ENCODE results near the gene COL12A1.

DNA sequence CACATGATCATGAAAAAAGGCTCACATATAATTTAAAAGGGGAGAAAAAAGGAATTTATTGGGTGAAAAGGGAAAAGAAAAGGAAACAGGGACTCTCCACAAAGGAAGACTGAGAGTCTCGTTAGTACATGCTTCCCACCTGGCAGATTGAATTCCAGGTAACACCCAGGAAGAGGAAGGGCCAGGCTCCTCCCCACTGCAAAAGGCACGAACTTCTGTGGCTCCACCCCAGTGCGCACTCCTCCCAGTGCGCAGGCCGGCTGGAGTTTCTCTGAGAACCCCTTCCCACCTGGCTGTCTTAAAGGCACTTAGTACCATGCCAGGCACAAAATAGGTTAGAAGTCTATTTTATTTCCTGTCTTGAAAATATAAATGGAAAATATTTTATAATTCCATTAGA lies 129.8 kb downstream of the COL12A1 start:
- TF ChIP-seq GATA2 (IDR thresholded peaks at IDR 0.05; ENCODE audit: low read depth, low read length) (no peak), GATA3 (IDR thresholded peaks at IDR 0.05; ENCODE audit: low read depth, low read length) (no peak)

Measured in SH-SY5Y (cell line).